GF-D8 (cell line): ENCODE results near the gene CCDC51.
"Not testable (repeated sequence)": the region's sequence is repeated elsewhere in the genome, so short reads cannot be mapped to it uniquely, and the experiment has no call there.

Source experiments
- DNase-seq: peaks from one replicate; lab custom pipeline; 2025; lab: John Stamatoyannopoulos, UW

The CCDC51 gene

GRCh38 chr3:48405971-48406370 is 33.9 kb downstream of the CCDC51 start:
- no peak for DNase-seq

DNA sequence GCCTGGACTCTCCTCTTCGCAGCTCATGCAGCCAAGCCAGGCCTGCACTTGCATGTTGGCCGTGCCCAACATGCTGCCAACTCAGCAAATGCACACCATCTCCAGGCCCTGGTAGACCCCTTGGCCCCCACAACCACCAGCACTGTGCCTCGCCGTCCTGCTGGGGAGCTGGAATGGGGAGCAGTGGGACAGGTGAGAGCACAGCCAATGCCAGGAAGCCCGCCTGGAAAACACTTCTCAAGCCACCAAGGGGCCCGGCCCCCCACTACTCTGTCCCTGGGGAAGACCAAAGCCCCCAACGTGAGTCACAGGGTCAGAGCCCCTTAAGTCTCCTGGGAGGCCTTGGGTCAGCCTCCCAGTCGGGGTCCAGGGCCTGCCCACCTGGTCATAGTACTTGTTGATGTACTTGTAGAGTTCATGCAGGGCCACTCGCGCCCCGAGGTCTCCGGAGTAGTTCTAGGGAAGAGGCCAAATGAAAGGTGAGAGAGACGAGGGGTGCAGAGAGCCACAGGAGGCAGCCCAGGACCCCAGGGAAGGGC is 34.5 kb downstream of the CCDC51 start:
- no peak for DNase-seq

GRCh38 chr3:48404440-48405342 is 35.2 kb downstream of the CCDC51 start:
- no peak for DNase-seq

- no peak for DNase-seq
Observed at GRCh38 chr3:48403533-48404439, 36.1 kb downstream of the CCDC51 start.

DNA sequence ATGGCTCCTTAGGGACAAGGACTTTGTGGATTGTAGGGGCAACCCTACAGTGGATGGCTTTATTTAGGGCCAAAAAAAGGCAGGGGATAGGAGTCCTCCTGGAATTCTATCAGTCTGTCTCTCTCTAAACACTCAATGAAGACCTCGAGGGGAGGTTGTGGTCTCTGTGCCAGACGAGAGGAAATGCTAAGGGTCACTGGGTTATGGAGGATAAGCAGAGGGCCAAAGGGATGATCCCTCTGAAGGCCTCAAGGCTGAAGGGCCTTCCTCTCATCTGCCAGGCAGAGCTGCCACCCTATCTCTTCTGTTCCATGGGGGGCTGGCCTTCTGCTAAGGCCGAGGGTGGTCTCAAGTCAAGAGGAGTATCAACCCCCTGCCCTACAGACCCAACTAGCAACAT is 37.0 kb downstream of the CCDC51 start:
- no peak for DNase-seq

GRCh38 chr3:48402281-48402732 is 37.6 kb downstream of the CCDC51 start:
- no peak for DNase-seq

GRCh38 chr3:48401434-48401901 is 38.5 kb downstream of the CCDC51 start:
- DNase-seq, result not testable (repeated sequence)

DNA sequence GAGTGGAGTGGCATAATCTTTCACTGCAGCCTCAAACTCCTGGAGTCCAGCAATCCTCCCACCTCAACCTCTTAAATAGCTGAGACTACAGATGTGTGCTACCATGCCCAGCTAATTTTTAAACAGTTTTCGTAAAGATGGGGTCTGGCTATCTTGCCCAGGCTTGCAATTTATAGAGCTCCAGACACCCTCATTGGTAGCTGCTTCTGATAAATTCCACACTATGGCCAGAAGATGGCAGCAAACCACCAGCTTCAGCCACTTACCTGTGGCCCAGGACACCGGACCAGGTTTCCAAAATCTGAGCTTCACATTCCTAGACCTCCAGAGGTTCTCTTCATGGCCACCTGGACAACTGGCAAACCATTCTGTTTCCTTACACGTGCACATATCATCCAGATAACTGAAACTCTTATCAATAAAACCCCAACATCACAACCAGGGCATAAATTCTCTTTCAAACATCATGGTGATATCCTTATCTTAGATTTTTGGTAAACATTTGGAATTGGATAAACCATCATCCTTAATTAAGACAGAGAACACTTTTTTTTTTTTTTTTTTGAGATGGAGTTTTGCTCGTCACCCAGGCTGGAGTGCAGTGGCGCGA is 39.0 kb downstream of the CCDC51 start:
- peak; percentile 20 for DNase-seq

- no peak for DNase-seq
Observed at GRCh38 chr3:48399387-48400172, 40.3 kb downstream of the CCDC51 start.

DNA sequence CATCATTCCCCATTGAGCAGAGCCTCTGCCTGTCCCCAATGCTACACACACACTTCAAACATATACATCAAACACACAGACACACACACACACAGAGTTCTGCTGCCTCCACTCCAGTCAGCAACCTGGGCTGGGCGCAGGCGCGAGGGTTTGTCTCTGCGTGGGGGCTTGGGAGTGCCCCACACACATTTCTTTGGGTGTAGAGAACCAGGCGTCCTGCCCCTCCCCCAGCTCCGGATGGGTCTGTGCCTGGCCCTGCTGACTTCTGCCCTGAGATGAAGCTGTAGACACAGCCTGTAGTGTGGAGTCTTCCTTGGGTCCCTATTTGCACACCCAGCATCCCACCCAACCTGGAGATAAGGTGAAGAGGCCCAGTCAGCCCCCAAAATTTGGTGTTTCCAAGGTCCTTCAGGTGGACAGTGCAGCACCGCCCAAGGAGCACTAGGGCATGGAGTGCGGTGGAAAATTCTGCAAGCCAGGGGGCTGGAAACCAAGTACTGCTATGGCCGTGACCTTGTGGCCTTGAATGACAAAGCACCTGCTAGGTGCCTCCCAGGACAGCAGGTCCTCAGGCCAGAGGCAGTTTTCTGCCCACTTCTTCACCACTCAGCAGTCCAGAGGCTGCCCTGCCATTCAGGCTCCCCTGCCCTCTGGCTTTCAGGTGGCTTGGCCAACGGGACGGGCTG is 41.1 kb downstream of the CCDC51 start:
- DNase-seq, result no peak

DNA sequence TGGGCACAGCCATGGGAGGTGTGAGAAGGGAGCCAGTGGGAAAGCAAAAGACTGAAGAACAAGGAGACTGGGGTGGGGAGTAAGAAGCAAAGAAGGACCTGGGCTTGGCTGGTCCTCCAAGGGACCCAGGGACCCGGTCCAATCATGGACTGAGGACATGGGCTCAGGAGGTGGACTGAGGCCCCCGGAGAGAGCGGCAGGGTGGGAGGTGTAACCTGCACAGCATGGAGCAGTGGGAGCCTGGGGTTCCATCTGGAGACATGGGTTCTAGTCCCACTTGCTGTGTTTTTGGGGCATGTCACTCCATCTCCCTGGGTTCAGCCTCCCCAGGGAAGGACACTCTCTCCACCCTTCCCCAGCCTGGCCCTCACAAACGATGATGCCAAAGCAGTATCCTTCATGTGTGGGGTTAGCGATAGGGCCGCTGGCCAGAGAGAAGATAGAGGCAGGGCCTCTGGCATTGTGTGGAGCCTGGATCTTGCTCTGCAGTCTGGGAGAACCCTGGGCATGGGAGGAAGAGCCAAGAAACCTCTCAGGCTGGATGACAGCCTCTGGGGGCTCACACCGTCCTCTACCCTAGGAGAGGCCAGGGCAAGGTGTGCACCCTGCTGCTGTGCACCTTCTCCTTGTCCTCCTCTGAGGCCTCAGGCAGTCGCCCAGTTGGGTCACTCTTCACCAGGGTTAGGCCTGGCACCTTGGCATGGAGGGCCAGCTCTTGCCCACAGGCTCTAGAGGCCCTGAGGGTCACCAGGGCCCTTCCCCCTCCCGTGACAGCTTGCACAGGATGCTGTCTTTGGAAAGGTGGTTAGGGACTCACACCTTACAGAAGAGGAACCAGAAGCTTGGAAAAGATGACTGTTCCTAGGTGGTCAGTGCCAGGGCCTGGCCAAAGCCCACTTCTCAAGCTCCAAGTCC is 41.9 kb downstream of the CCDC51 start:
- DNase-seq, result no peak

- no peak for DNase-seq
Observed at GRCh38 chr3:48395714-48396113, 44.2 kb downstream of the CCDC51 start.

GRCh38 chr3:48394391-48394790 is 45.5 kb downstream of the CCDC51 start:
- no peak for DNase-seq

DNA sequence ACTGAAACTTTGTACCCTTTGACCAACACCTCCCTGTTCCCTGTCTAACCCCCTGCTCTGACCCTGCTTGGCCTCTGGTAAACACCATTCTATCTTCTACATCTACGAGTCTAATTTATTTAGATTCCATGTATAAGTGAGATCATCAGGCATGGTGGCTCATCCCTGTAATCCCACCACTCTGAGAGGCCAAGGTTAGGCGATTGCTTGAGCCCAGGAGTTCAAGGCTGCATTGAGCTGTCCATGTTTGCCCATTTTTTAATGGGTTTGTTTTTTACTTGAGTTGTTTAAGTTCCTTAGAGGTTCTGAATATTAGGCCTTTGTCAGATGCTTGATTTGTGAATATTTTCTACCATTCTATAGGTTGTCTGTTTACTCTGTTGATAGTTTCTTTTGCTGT is 51.0 kb downstream of the CCDC51 start:
- no peak for DNase-seq

DNA sequence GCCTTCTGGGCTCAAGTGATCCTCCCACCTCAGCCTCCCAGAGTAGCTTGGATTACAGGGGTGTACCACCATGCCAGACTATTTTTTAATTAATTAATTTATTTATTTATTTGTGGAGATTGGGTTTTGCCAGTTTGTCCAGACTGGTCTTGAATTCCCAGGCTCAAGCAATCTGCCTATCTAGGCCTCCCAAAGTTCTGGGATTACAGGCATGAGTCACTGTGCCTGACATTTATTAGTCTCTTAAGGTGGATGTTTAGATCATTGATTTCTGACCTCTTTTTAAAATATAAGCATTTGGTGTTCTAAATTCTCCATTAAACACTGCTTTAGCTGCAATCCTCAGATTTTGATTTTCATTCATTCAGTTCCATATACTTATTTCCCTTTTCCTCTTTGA is 52.3 kb downstream of the CCDC51 start:
- DNase-seq, result no peak
